Measurements from ENCODE around the gene ORC1. TPM values are rescaled to one million over a fixed set of nuclear protein-coding genes. Genes with fewer than 3 reads are reported as not detected.

The ORC1 gene
- total RNA-seq, 1 experiment from 2014 or later: 25.6 TPM

DNA sequence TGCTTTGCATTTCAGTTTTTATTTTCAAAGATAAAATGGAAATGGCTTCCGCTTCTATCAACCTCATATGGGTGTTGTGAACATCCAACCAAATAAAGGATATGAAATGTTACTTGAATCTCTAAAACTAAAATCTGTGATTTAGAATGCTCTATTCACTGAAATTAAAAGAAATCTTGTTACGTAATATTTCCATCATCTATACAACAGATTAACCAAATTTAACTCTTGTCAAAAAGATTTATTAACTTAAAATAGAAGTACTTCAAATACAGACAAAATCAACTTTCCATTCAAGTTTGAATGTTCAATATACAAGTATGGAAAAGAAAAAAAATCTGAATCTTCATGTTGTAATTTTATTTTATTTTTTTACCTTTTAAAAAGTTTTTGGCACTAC is 18.8 kb upstream of the ORC1 start:
- POLR2A ChIA-PET: no interaction called here
- H3K27me3 ChIP-seq (ENCODE audit: insufficient read depth, low read length): no peaks in the 10 kb centered on the region
- ATAC-seq (no peak), DNase-seq (ENCODE audit: low read depth, low spot score) (no peak)
- no TSS peak for BruUV-seq (replicated peaks)
- no peaks in the 10 kb centered on the region for H4K20me1 ChIP-seq (ENCODE audit: insufficient read depth)
- no peaks in the 10 kb centered on the region for H3K9me3 ChIP-seq (ENCODE audit: control insufficient read depth in 1 of 2, insufficient read depth in 1 of 2, low read depth in 1 of 2, low read length in 2 of 2)
- TF ChIP-seq, protein P1, sequence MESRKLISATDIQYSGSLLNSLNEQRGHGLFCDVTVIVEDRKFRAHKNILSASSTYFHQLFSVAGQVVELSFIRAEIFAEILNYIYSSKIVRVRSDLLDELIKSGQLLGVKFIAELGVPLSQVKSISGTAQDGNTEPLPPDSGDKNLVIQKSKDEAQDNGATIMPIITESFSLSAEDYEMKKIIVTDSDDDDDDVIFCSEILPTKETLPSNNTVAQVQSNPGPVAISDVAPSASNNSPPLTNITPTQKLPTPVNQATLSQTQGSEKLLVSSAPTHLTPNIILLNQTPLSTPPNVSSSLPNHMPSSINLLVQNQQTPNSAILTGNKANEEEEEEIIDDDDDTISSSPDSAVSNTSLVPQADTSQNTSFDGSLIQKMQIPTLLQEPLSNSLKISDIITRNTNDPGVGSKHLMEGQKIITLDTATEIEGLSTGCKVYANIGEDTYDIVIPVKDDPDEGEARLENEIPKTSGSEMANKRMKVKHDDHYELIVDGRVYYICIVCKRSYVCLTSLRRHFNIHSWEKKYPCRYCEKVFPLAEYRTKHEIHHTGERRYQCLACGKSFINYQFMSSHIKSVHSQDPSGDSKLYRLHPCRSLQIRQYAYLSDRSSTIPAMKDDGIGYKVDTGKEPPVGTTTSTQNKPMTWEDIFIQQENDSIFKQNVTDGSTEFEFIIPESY (IDR thresholded peaks at IDR 0.05; ENCODE audit: extremely low read depth, insufficient replicate concordance, low read length): no peak
- no peak for TF ChIP-seq FOSL1 (IDR thresholded peaks at IDR 0.05; ENCODE audit: low read depth)
- no peak for TF ChIP-seq EZH2phosphoT487 (IDR thresholded peaks at IDR 0.05; ENCODE audit: borderline replicate concordance)
- no peak for TF ChIP-seq SP1 (IDR thresholded peaks at IDR 0.05; ENCODE audit: low read depth)
- TF ChIP-seq SRF (IDR thresholded peaks at IDR 0.05; ENCODE audit: low read depth): no peak
- no peak for TF ChIP-seq CBX3 (IDR thresholded peaks at IDR 0.05; ENCODE audit: low read depth)
- no peak for TF ChIP-seq CEBPB (IDR thresholded peaks at IDR 0.05; ENCODE audit: low read depth)
- TF ChIP-seq YY1 (IDR thresholded peaks at IDR 0.05; ENCODE audit: extremely low read depth, insufficient replicate concordance, low read depth, low read length): no peak
- RAD21 ChIA-PET (ENCODE audit: low non-redundant PET in 1 of 2, low total read pairs in 2 of 2, uncharacterized antibody in 2 of 2, unreplicated experiment in 2 of 2): no interaction called here
- H3K4me1 ChIP-seq (ENCODE audit: control insufficient read depth in 1 of 2, insufficient read depth in 2 of 2, low read length in 2 of 2): no peaks in the 10 kb centered on the region
- H2AFZ ChIP-seq (ENCODE audit: low read depth, low read length, poor library complexity, severe bottlenecking): no peak overlapping the region
- H3K27ac ChIP-seq (ENCODE audit: low read depth, low read length): no peak overlapping the region
- intact Hi-C loops (cut with micrococcal nuclease): no loop called here
- H3K9me2 ChIP-seq (ENCODE audit: insufficient read depth): no peaks in the 10 kb centered on the region
- peaks cover 11 to 35% of the 10 kb centered on the region in 2 experiments; a peak in 3 of 4 replicates for H3K36me3 ChIP-seq (ENCODE audit: control insufficient read depth in 1 of 2, insufficient read depth in 2 of 2, low read length in 2 of 2)
- no peaks in the 10 kb centered on the region for H3K79me2 ChIP-seq (ENCODE audit: insufficient read depth, low read length)
- H3K4me2 ChIP-seq (ENCODE audit: low read length): no peak overlapping the region
- CTCF ChIA-PET: no interaction called here
- H3K4me3 ChIP-seq (replicated peaks in 1 of 2; ENCODE audit: low read depth in 1 of 2, low read length in 2 of 2): no peak overlapping the region
- no peak overlapping the region for H3K9ac ChIP-seq (ENCODE audit: low read length)

DNA sequence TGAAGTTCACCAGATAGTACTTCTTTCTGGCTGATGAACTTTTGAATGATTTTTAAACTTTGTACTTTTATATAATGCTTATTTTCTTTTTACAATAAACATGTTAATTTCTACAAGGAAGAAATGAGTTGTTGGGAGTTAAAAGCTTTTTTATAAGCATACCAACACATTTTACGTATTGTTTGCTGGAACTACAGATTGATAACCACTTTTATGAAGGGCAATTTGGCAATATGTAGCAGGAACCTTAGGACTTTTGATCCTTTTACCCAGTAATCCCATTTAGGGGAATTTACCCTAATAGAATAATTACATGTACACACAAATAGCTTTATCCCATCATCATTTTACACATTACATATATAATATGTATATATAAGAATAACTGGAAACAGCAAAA is 16.5 kb upstream of the ORC1 start:
- no peaks in the 10 kb centered on the region for H3K27me3 ChIP-seq (ENCODE audit: insufficient read depth, low read length)
- no peaks in the 10 kb centered on the region for H4K20me1 ChIP-seq (ENCODE audit: insufficient read depth)
- no peak overlapping the region for H3K4me2 ChIP-seq (ENCODE audit: low read length)
- TF ChIP-seq SP1 (IDR thresholded peaks at IDR 0.05; ENCODE audit: low read depth) (no peak), CBX3 (IDR thresholded peaks at IDR 0.05; ENCODE audit: low read depth) (no peak), JUND (IDR thresholded peaks at IDR 0.05) (no peak), ZFX (IDR thresholded peaks at IDR 0.05) (no peak), ELF1 (IDR thresholded peaks at IDR 0.05; ENCODE audit: borderline replicate concordance, low read depth) (no peak), FOSL1 (IDR thresholded peaks at IDR 0.05; ENCODE audit: low read depth) (no peak), EZH2phosphoT487 (IDR thresholded peaks at IDR 0.05; ENCODE audit: borderline replicate concordance) (no peak)
- TF ChIP-seq, protein P2, sequence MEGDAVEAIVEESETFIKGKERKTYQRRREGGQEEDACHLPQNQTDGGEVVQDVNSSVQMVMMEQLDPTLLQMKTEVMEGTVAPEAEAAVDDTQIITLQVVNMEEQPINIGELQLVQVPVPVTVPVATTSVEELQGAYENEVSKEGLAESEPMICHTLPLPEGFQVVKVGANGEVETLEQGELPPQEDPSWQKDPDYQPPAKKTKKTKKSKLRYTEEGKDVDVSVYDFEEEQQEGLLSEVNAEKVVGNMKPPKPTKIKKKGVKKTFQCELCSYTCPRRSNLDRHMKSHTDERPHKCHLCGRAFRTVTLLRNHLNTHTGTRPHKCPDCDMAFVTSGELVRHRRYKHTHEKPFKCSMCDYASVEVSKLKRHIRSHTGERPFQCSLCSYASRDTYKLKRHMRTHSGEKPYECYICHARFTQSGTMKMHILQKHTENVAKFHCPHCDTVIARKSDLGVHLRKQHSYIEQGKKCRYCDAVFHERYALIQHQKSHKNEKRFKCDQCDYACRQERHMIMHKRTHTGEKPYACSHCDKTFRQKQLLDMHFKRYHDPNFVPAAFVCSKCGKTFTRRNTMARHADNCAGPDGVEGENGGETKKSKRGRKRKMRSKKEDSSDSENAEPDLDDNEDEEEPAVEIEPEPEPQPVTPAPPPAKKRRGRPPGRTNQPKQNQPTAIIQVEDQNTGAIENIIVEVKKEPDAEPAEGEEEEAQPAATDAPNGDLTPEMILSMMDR (IDR thresholded peaks at IDR 0.05 in 2 of 3, conservative IDR thresholded peaks at IDR 0.05 in 1 of 3; ENCODE audit: borderline replicate concordance in 1 of 3, insufficient read depth in 1 of 3, low read depth in 2 of 3, low read length in 2 of 3): no peak
- TF ChIP-seq, protein P1 (IDR thresholded peaks at IDR 0.05; ENCODE audit: extremely low read depth, insufficient replicate concordance, low read length): no peak
- TF ChIP-seq, protein P3, sequence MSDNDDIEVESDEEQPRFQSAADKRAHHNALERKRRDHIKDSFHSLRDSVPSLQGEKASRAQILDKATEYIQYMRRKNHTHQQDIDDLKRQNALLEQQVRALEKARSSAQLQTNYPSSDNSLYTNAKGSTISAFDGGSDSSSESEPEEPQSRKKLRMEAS (IDR thresholded peaks at IDR 0.05): no peak
- CTCF ChIA-PET: no interaction called here
- no peaks in the 10 kb centered on the region for H3K79me2 ChIP-seq (ENCODE audit: insufficient read depth, low read length)
- no peak overlapping the region for H3K9ac ChIP-seq (ENCODE audit: low read length)
- DNase-seq (ENCODE audit: low read depth, low spot score) (no peak), ATAC-seq (no peak)
- no TSS peak for BruUV-seq (replicated peaks)
- no peaks in the 10 kb centered on the region for H3K9me2 ChIP-seq (ENCODE audit: insufficient read depth)
- H3K27ac ChIP-seq (ENCODE audit: low read depth, low read length): no peak overlapping the region
- H3K36me3 ChIP-seq (ENCODE audit: control insufficient read depth in 1 of 2, insufficient read depth in 2 of 2, low read length in 2 of 2): peaks cover 26 to 49% of the 10 kb centered on the region in 2 experiments; a peak in 3 of 4 replicates
- no peak overlapping the region for H2AFZ ChIP-seq (ENCODE audit: low read depth, low read length, poor library complexity, severe bottlenecking)
- RAD21 ChIA-PET (ENCODE audit: low non-redundant PET in 1 of 2, low total read pairs in 2 of 2, uncharacterized antibody in 2 of 2, unreplicated experiment in 2 of 2): no interaction called here
- H3K9me3 ChIP-seq (ENCODE audit: control insufficient read depth in 1 of 2, insufficient read depth in 1 of 2, low read depth in 1 of 2, low read length in 2 of 2): no peaks in the 10 kb centered on the region
- no peak overlapping the region for H3K4me3 ChIP-seq (replicated peaks in 1 of 2; ENCODE audit: low read depth in 1 of 2, low read length in 2 of 2)
- intact Hi-C loops (cut with micrococcal nuclease): no loop called here
- POLR2A ChIA-PET: no interaction called here
- no peaks in the 10 kb centered on the region for H3K4me1 ChIP-seq (ENCODE audit: control insufficient read depth in 1 of 2, insufficient read depth in 2 of 2, low read length in 2 of 2)

Data from HCT116 (cell line).